ENCODE results near the gene PI4KA.
"Not testable (repeated sequence)": the region's sequence is repeated elsewhere in the genome, so short reads cannot be mapped to it uniquely, and the experiment has no call there.

The PI4KA gene

DNA sequence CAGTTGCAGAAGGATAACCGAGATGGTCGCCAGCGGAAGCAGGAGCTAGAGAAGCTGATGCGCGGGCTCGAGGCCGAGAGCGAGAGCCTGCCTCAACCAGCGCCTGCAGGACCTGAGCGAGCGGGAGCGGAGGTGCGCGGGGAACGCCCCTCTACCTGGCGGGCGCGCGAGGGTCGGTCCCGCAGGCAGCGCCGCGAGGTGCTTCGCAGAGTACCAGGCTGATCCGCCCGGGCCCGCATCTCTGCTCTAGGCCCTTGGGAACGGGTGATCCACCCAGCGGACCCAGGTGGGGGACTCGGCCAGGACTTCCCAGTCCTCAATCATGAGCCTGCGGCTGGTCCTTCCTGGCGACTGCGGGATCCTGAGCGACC lies 156.5 kb downstream of the PI4KA start:
- not testable (repeated sequence) for H4K12ac ChIP-seq (ENCODE audit: low read depth, low read length); H2BK120ac ChIP-seq (ENCODE audit: insufficient read depth, low read length, poor library complexity); H3K4me1 ChIP-seq (ENCODE audit: control insufficient read depth in 1 of 2, insufficient read depth in 2 of 2, low read length in 2 of 2); H3K79me2 ChIP-seq (ENCODE audit: control insufficient read depth, insufficient read depth, low read length, poor library complexity); H3K36me3 ChIP-seq (ENCODE audit: control insufficient read depth in 1 of 2, insufficient read depth in 2 of 2, low read length in 2 of 2); H3K27me3 ChIP-seq (ENCODE audit: insufficient read depth, low read length); H3K18ac ChIP-seq (ENCODE audit: low read length); H3K23ac ChIP-seq (ENCODE audit: low read length); H3K9ac ChIP-seq (ENCODE audit: low read length); H3K14ac ChIP-seq (ENCODE audit: low read length); H3K27ac ChIP-seq (ENCODE audit: low read depth, low read length); H2BK5ac ChIP-seq (ENCODE audit: low read depth, low read length, poor library complexity); H3K9me3 ChIP-seq (ENCODE audit: insufficient read depth, low read depth, low read length); DNase-seq; H4K91ac ChIP-seq (ENCODE audit: low read depth, low read length); H2AFZ ChIP-seq (ENCODE audit: insufficient read depth, low read length, poor library complexity); H3K79me1 ChIP-seq (ENCODE audit: low read length); H2AK5ac ChIP-seq (ENCODE audit: low read length); H4K8ac ChIP-seq (ENCODE audit: low read depth, low read length); H2BK12ac ChIP-seq (ENCODE audit: low read length); H3K4ac ChIP-seq (ENCODE audit: low read depth, low read length)
- Histone ChIP-seq H3K4me2 (ENCODE audit: low read length) (peak overlapping the region; percentile 66), H3K4me3 (ENCODE audit: low read depth, low read length) (peak overlapping the region; percentile 58)
- WGBS (ENCODE audit: extremely low coverage, insufficient coverage, insufficient read length) = no CpG with 5 or more reads among the region's 35 CpGs

- WGBS (ENCODE audit: extremely low coverage, insufficient coverage, insufficient read length) = no CpG with 5 or more reads among the region's 21 CpGs
- H4K8ac ChIP-seq (ENCODE audit: low read depth, low read length) = not testable (repeated sequence)
Measured at GRCh38 chr22:20701680-20702136, 156.9 kb downstream of the PI4KA start.

DNA sequence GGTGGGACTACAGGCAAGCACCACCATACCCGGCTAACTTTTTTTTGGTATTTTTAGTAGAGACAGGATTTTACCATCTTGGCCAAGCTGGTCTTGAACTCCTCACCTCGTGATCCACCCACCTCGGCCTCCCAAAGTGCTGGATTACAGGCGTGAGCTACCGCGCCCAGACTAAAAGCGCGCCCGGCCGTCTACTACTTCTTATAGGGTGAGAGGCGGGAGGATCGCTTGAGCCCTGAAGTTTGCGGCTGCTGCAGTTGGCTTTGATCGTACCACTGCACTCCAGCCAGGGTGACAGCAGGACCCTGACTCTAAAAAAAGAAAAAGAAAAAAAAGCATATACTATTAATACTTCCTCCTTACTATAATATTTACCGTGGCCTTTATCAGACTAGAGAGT lies 158.3 kb downstream of the PI4KA start:
- H3K79me1 ChIP-seq (ENCODE audit: low read length); H4K91ac ChIP-seq (ENCODE audit: low read depth, low read length); DNase-seq; H3K14ac ChIP-seq (ENCODE audit: low read length); H3K4me3 ChIP-seq (ENCODE audit: low read depth, low read length); H3K4ac ChIP-seq (ENCODE audit: low read depth, low read length); H2BK5ac ChIP-seq (ENCODE audit: low read depth, low read length, poor library complexity); H3K79me2 ChIP-seq (ENCODE audit: control insufficient read depth, insufficient read depth, low read length, poor library complexity); H4K12ac ChIP-seq (ENCODE audit: low read depth, low read length); H3K23ac ChIP-seq (ENCODE audit: low read length); H2BK120ac ChIP-seq (ENCODE audit: insufficient read depth, low read length, poor library complexity); H3K27me3 ChIP-seq (ENCODE audit: insufficient read depth, low read length); H3K36me3 ChIP-seq (ENCODE audit: control insufficient read depth in 1 of 2, insufficient read depth in 2 of 2, low read length in 2 of 2); H4K8ac ChIP-seq (ENCODE audit: low read depth, low read length); H3K4me2 ChIP-seq (ENCODE audit: low read length); H3K4me1 ChIP-seq (ENCODE audit: control insufficient read depth in 1 of 2, insufficient read depth in 2 of 2, low read length in 2 of 2); H2AFZ ChIP-seq (ENCODE audit: insufficient read depth, low read length, poor library complexity); H2BK12ac ChIP-seq (ENCODE audit: low read length); H3K27ac ChIP-seq (ENCODE audit: low read depth, low read length); H3K9ac ChIP-seq (ENCODE audit: low read length); H3K18ac ChIP-seq (ENCODE audit: low read length); H3K9me3 ChIP-seq (ENCODE audit: insufficient read depth, low read depth, low read length); H2AK5ac ChIP-seq (ENCODE audit: low read length): not testable (repeated sequence)
- WGBS (ENCODE audit: extremely low coverage, insufficient coverage, insufficient read length) = no CpG with 5 or more reads among the region's 15 CpGs

More at GRCh38 chr22:20701680-20702136, 156.9 kb downstream of the PI4KA start:
- not testable (repeated sequence) for H3K4ac ChIP-seq (ENCODE audit: low read depth, low read length); H2AK5ac ChIP-seq (ENCODE audit: low read length); H3K79me2 ChIP-seq (ENCODE audit: control insufficient read depth, insufficient read depth, low read length, poor library complexity); H3K23ac ChIP-seq (ENCODE audit: low read length); H2BK5ac ChIP-seq (ENCODE audit: low read depth, low read length, poor library complexity); H3K9me3 ChIP-seq (ENCODE audit: insufficient read depth, low read depth, low read length); H2BK120ac ChIP-seq (ENCODE audit: insufficient read depth, low read length, poor library complexity); H2AFZ ChIP-seq (ENCODE audit: insufficient read depth, low read length, poor library complexity); H3K27ac ChIP-seq (ENCODE audit: low read depth, low read length); H3K4me3 ChIP-seq (ENCODE audit: low read depth, low read length); H2BK12ac ChIP-seq (ENCODE audit: low read length); H3K27me3 ChIP-seq (ENCODE audit: insufficient read depth, low read length); H3K9ac ChIP-seq (ENCODE audit: low read length); DNase-seq; H3K14ac ChIP-seq (ENCODE audit: low read length); H3K79me1 ChIP-seq (ENCODE audit: low read length); H3K4me1 ChIP-seq (ENCODE audit: control insufficient read depth in 1 of 2, insufficient read depth in 2 of 2, low read length in 2 of 2); H4K91ac ChIP-seq (ENCODE audit: low read depth, low read length); H3K18ac ChIP-seq (ENCODE audit: low read length); H3K36me3 ChIP-seq (ENCODE audit: control insufficient read depth in 1 of 2, insufficient read depth in 2 of 2, low read length in 2 of 2); H4K12ac ChIP-seq (ENCODE audit: low read depth, low read length)
- peak overlapping the region; percentile 58 for H3K4me2 ChIP-seq (ENCODE audit: low read length)

DNA sequence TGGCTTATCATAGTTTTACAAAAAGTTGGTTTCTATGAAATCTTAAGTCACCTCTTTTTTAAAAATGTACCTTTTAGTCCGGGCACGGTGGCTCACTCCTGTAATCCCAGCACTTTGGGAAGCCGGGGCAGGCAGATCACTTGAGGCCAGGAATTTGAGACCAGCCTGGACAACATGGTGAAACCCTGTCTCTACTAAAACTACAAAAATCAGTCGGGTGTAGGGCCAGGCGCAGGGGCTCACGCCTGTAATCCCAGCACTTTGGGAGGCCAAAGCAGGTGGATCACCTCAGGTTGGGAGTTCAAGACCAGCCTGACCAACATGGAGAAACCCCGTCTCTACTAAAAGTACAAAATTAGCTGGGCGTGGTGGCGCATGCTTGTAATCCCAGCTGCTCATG lies 158.8 kb downstream of the PI4KA start:
- not testable (repeated sequence) for H2BK120ac ChIP-seq (ENCODE audit: insufficient read depth, low read length, poor library complexity); H3K4me3 ChIP-seq (ENCODE audit: low read depth, low read length); H3K79me2 ChIP-seq (ENCODE audit: control insufficient read depth, insufficient read depth, low read length, poor library complexity); H2BK5ac ChIP-seq (ENCODE audit: low read depth, low read length, poor library complexity); H3K14ac ChIP-seq (ENCODE audit: low read length); H3K27ac ChIP-seq (ENCODE audit: low read depth, low read length); H4K12ac ChIP-seq (ENCODE audit: low read depth, low read length); H4K91ac ChIP-seq (ENCODE audit: low read depth, low read length); H2AFZ ChIP-seq (ENCODE audit: insufficient read depth, low read length, poor library complexity); H4K8ac ChIP-seq (ENCODE audit: low read depth, low read length); H3K4ac ChIP-seq (ENCODE audit: low read depth, low read length); H3K36me3 ChIP-seq (ENCODE audit: control insufficient read depth in 1 of 2, insufficient read depth in 2 of 2, low read length in 2 of 2); H2BK12ac ChIP-seq (ENCODE audit: low read length); H3K23ac ChIP-seq (ENCODE audit: low read length); H3K9ac ChIP-seq (ENCODE audit: low read length); H3K4me1 ChIP-seq (ENCODE audit: control insufficient read depth in 1 of 2, insufficient read depth in 2 of 2, low read length in 2 of 2); H3K9me3 ChIP-seq (ENCODE audit: insufficient read depth, low read depth, low read length); H3K79me1 ChIP-seq (ENCODE audit: low read length); H3K27me3 ChIP-seq (ENCODE audit: insufficient read depth, low read length); H3K4me2 ChIP-seq (ENCODE audit: low read length); DNase-seq; H3K18ac ChIP-seq (ENCODE audit: low read length); H2AK5ac ChIP-seq (ENCODE audit: low read length)
- WGBS (ENCODE audit: extremely low coverage, insufficient coverage, insufficient read length) = no CpG with 5 or more reads among the region's 9 CpGs
